ENCODE measurements around the gene ANKRD28.

ANKRD28 gene

DNA sequence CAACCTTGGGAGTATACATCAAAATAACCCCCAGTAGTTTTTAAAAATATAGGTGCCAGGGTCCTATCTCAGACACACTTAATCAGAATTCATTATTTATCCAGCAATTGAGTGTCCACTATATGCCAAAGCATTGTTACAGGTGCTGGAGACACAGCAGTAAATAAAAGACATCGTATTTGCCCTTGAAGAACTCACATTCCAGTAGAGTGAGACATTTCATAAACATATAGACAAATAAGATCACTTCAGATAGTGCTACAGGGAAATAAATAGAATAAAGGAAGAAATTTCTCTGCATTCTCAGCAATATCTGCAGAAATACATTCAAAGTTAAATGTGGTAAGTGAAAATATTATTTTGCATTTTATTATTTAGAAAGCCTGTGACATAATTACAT is 34.1 kb upstream of the ANKRD28 start:
- Histone ChIP-seq H3K9ac (ENCODE audit: low read length) (no peak overlapping the region), H3K4me3 (ENCODE audit: low read length) (no peak overlapping the region), H3K9me2 (replicated peaks; ENCODE audit: insufficient read depth, low read length) (no peaks in the 10 kb centered on the region), H3K4me2 (ENCODE audit: low read depth, low read length) (no peak overlapping the region), H3K79me2 (ENCODE audit: low read length) (peaks cover 94% of the 10 kb centered on the region), H3K4me1 (ENCODE audit: low read length) (no peaks in the 10 kb centered on the region), H2AFZ (ENCODE audit: low read length) (no peak overlapping the region), H3K9me3 (replicated peaks; ENCODE audit: insufficient read depth, low read length) (no peaks in the 10 kb centered on the region), H3F3A (ENCODE audit: insufficient read depth, low read length) (no peaks in the 10 kb centered on the region), H3K27me3 (replicated peaks; ENCODE audit: insufficient read depth, low read length) (no peaks in the 10 kb centered on the region), H4K20me1 (ENCODE audit: insufficient read depth, low read length) (no peaks in the 10 kb centered on the region), H3K36me3 (replicated peaks; ENCODE audit: insufficient read depth, low read length) (no peaks in the 10 kb centered on the region; the same call in 1 of the 2 replicates), H3K27ac (ENCODE audit: low read length) (no peak overlapping the region)
- no peak for TF ChIP-seq EZH2 (optimal IDR thresholded peaks at IDR 0.05; ENCODE audit: low read depth, low read length)
- TF ChIP-seq, protein P1, sequence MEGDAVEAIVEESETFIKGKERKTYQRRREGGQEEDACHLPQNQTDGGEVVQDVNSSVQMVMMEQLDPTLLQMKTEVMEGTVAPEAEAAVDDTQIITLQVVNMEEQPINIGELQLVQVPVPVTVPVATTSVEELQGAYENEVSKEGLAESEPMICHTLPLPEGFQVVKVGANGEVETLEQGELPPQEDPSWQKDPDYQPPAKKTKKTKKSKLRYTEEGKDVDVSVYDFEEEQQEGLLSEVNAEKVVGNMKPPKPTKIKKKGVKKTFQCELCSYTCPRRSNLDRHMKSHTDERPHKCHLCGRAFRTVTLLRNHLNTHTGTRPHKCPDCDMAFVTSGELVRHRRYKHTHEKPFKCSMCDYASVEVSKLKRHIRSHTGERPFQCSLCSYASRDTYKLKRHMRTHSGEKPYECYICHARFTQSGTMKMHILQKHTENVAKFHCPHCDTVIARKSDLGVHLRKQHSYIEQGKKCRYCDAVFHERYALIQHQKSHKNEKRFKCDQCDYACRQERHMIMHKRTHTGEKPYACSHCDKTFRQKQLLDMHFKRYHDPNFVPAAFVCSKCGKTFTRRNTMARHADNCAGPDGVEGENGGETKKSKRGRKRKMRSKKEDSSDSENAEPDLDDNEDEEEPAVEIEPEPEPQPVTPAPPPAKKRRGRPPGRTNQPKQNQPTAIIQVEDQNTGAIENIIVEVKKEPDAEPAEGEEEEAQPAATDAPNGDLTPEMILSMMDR (IDR thresholded peaks at IDR 0.05; ENCODE audit: low read length): no peak
- no peak for TF ChIP-seq EZH2phosphoT487 (IDR thresholded peaks at IDR 0.05; ENCODE audit: low read length)
- no peak for DNase-seq

DNA sequence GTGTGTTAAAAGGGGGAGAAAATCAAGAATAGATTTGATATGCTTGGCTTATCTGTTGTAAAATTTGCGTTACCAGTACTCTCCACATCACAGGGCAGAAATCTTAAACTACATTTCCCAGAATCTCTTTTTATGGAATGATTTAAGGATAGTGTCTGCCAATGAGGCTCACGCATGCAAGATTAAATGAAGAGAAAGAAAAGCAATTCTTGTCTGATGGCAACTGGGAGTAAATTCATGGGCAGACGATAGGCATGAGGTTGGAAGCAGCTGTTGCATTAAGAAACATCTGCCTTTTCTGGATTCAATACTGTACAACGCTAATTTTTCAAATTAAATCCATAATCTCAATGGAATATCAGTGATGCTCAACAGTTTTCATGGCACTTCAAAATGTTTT is 27.2 kb upstream of the ANKRD28 start:
- peaks cover 95% of the 10 kb centered on the region for H3K79me2 ChIP-seq (ENCODE audit: low read length)
- H3K4me3 ChIP-seq (ENCODE audit: low read length): no peak overlapping the region
- H3F3A ChIP-seq (ENCODE audit: insufficient read depth, low read length): no peaks in the 10 kb centered on the region
- H3K9ac ChIP-seq (ENCODE audit: low read length): no peak overlapping the region
- TF ChIP-seq, protein P1 (IDR thresholded peaks at IDR 0.05; ENCODE audit: low read length): no peak
- TF ChIP-seq EZH2 (optimal IDR thresholded peaks at IDR 0.05; ENCODE audit: low read depth, low read length) (no peak), EZH2phosphoT487 (IDR thresholded peaks at IDR 0.05; ENCODE audit: low read length) (no peak)
- no peak for DNase-seq
- no peaks in the 10 kb centered on the region for H3K4me1 ChIP-seq (ENCODE audit: low read length)
- H3K9me2 ChIP-seq (replicated peaks; ENCODE audit: insufficient read depth, low read length): no peaks in the 10 kb centered on the region
- no peak overlapping the region for H2AFZ ChIP-seq (ENCODE audit: low read length)
- no peak overlapping the region for H3K27ac ChIP-seq (ENCODE audit: low read length)
- H3K36me3 ChIP-seq (replicated peaks; ENCODE audit: insufficient read depth, low read length): no peaks in the 10 kb centered on the region; the same call in 1 of the 2 replicates
- no peaks in the 10 kb centered on the region for H4K20me1 ChIP-seq (ENCODE audit: insufficient read depth, low read length)
- no peaks in the 10 kb centered on the region for H3K9me3 ChIP-seq (replicated peaks; ENCODE audit: insufficient read depth, low read length)
- H3K4me2 ChIP-seq (ENCODE audit: low read depth, low read length): no peak overlapping the region
- no peaks in the 10 kb centered on the region for H3K27me3 ChIP-seq (replicated peaks; ENCODE audit: insufficient read depth, low read length)

- Histone ChIP-seq H3K27ac (ENCODE audit: low read length) (no peak overlapping the region), H3K79me2 (ENCODE audit: low read length) (peaks cover 98% of the 10 kb centered on the region), H3K4me3 (ENCODE audit: low read length) (no peak overlapping the region), H3K36me3 (replicated peaks; ENCODE audit: insufficient read depth, low read length) (no peaks in the 10 kb centered on the region), H3K9ac (ENCODE audit: low read length) (no peak overlapping the region), H3K4me2 (ENCODE audit: low read depth, low read length) (no peak overlapping the region), H4K20me1 (ENCODE audit: insufficient read depth, low read length) (no peaks in the 10 kb centered on the region), H3K9me3 (replicated peaks; ENCODE audit: insufficient read depth, low read length) (no peaks in the 10 kb centered on the region), H2AFZ (ENCODE audit: low read length) (no peak overlapping the region), H3F3A (ENCODE audit: insufficient read depth, low read length) (peaks cover 7% of the 10 kb centered on the region; the same call in 1 of the 2 replicates), H3K4me1 (ENCODE audit: low read length) (peaks cover 13% of the 10 kb centered on the region), H3K9me2 (replicated peaks; ENCODE audit: insufficient read depth, low read length) (no peaks in the 10 kb centered on the region), H3K27me3 (replicated peaks; ENCODE audit: insufficient read depth, low read length) (no peaks in the 10 kb centered on the region)
- DNase-seq: no peak
- TF ChIP-seq EZH2 (optimal IDR thresholded peaks at IDR 0.05; ENCODE audit: low read depth, low read length): no peak
These were observed 25.3 kb upstream of the ANKRD28 start for GRCh38 chr3:15823092-15823491.

GRCh38 chr3:15822281-15822680 is 24.5 kb upstream of the ANKRD28 start:
- Histone ChIP-seq H2AFZ (ENCODE audit: low read length) (no peak overlapping the region), H3K27me3 (replicated peaks; ENCODE audit: insufficient read depth, low read length) (no peaks in the 10 kb centered on the region), H3K36me3 (replicated peaks; ENCODE audit: insufficient read depth, low read length) (no peaks in the 10 kb centered on the region), H3K9ac (ENCODE audit: low read length) (no peak overlapping the region), H3K27ac (ENCODE audit: low read length) (no peak overlapping the region), H3K4me3 (ENCODE audit: low read length) (no peak overlapping the region), H3K79me2 (ENCODE audit: low read length) (peaks cover 98% of the 10 kb centered on the region), H3F3A (ENCODE audit: insufficient read depth, low read length) (peaks cover 15% of the 10 kb centered on the region; the same call in 1 of the 2 replicates), H3K9me3 (replicated peaks; ENCODE audit: insufficient read depth, low read length) (no peaks in the 10 kb centered on the region), H3K4me2 (ENCODE audit: low read depth, low read length) (no peak overlapping the region), H3K9me2 (replicated peaks; ENCODE audit: insufficient read depth, low read length) (no peaks in the 10 kb centered on the region), H3K4me1 (ENCODE audit: low read length) (peaks cover 20% of the 10 kb centered on the region), H4K20me1 (ENCODE audit: insufficient read depth, low read length) (no peaks in the 10 kb centered on the region)
- no peak for DNase-seq
- TF ChIP-seq EZH2phosphoT487 (IDR thresholded peaks at IDR 0.05; ENCODE audit: low read length) (no peak), EZH2 (optimal IDR thresholded peaks at IDR 0.05; ENCODE audit: low read depth, low read length) (no peak)
- TF ChIP-seq, protein P1 (IDR thresholded peaks at IDR 0.05; ENCODE audit: low read length): no peak
